Fibroblast of villous mesenchyme (primary cell): ENCODE data around the gene CEACAM7. TPM values are rescaled to one million over a fixed set of nuclear protein-coding genes. Genes with fewer than 3 reads are reported as not detected.
"Not testable (repeated sequence)": the region's sequence is repeated elsewhere in the genome, so short reads cannot be mapped to it uniquely, and the experiment has no call there.

Source experiments
- DNase-seq: peaks from one replicate; pipeline ENCODE4 v3.0.0-alpha.2; 2010; ENCODE audit warnings: low read depth
- H3K4me3 ChIP-seq: 2 replicates; pipeline ENCODE4 v1.5.1; 2011; ENCODE audit warnings: low read depth, mild to moderate bottlenecking, low read length
- total RNA-seq: library from RNA; depleted of rRNA; stranded (reverse); fragments of >200 nt; gene quantifications from 2 replicates; pipeline ENCODE4 v1.2.3, GENCODE V29; 2012
- TF ChIP-seq, protein P1 (sequence below): IDR thresholded peaks from 2 replicates; pipeline ENCODE4 v1.5.1; 2012; ENCODE audit warnings: low read depth, mild to moderate bottlenecking, low read length; ENCODE audit not compliant: insufficient read depth

CEACAM7 gene
- total RNA-seq, 1 donor: not detected

DNA sequence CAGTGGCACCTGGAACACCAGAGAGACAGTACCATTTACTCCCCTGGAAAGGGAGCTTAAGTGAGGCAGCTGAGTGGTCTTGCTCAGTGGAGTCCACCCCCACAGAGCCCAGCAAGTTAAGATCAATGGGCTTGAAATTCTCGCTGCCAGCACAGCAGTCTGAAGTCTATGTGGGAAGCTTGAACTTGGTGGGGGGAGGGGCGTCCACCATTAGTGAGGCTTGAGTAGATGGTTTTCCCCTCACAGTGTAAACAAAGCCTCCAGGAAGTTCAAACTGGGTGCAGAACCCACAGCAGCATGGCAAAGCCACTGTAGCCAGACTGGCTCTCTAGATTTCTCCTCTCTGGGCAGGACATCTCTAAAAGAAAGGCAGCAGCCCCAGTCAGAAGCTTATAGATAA, 30.9 kb downstream of the CEACAM7 start:
- DNase-seq: no peak
- H3K4me3 ChIP-seq: no peak overlapping the region
- TF ChIP-seq, protein P1, sequence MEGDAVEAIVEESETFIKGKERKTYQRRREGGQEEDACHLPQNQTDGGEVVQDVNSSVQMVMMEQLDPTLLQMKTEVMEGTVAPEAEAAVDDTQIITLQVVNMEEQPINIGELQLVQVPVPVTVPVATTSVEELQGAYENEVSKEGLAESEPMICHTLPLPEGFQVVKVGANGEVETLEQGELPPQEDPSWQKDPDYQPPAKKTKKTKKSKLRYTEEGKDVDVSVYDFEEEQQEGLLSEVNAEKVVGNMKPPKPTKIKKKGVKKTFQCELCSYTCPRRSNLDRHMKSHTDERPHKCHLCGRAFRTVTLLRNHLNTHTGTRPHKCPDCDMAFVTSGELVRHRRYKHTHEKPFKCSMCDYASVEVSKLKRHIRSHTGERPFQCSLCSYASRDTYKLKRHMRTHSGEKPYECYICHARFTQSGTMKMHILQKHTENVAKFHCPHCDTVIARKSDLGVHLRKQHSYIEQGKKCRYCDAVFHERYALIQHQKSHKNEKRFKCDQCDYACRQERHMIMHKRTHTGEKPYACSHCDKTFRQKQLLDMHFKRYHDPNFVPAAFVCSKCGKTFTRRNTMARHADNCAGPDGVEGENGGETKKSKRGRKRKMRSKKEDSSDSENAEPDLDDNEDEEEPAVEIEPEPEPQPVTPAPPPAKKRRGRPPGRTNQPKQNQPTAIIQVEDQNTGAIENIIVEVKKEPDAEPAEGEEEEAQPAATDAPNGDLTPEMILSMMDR: no peak

DNA sequence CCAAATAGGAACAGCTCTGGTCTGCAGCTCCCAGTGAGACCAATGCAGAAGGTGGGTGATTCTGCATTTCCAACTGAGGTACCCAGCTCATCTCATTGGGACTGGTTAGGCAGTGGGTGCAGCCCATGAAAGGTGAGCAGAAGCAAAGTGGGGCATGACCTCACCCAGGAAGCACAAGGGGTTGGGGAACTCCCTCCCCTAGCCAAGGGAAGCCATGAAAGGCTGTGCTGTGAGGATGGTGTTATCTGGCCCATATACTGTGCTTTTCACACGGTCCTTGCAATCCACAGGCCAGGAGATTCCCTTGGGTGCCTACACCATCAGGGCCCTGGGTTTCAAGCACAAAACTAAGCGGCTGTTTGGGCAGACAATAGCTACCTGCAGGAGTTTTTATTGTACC, 31.3 kb downstream of the CEACAM7 start:
- H3K4me3 ChIP-seq, DNase-seq: not testable (repeated sequence)

DNA sequence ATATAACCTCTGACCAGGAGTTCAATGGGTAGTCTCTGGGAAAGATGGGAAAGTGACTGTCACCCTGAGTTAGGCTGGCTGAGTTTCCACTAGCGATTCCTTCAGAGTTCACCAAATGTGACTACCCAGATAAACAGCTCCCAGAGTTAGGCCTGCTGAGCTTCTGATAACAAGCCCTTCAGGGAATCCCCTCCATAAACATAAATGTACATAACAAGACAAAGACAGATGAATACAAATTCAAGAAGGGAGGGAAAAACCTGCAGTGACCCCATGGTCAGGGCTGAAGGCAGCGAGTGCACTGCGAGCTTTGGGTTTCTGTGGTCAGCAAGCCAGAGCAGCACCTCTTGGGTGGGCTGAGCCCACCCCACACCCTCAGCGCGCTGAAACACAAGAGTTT, 35.8 kb downstream of the CEACAM7 start:
- no peak for DNase-seq
- no peak overlapping the region for H3K4me3 ChIP-seq
- TF ChIP-seq, protein P1: no peak

DNA sequence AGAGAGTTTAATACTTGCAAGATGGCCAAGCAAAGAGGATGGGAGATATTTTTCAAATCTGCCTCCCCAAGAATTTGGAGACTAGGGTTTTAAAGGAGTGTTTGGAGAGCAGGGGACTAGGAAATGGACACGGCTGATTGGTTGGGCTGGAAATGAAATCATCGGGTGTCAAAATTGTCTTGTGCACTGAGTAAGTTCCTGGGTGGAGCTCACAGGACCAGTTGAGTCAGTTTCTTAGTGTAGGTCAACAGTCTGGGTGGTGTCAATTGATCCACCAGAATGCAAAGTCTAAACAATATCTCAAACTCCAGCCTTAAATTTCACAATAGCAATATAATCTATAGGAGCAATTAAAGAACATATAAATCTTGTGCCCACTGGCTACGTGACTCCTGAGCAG, 38.2 kb downstream of the CEACAM7 start:
- DNase-seq: no peak
- TF ChIP-seq, protein P1: no peak
- H3K4me3 ChIP-seq: no peak overlapping the region

DNA sequence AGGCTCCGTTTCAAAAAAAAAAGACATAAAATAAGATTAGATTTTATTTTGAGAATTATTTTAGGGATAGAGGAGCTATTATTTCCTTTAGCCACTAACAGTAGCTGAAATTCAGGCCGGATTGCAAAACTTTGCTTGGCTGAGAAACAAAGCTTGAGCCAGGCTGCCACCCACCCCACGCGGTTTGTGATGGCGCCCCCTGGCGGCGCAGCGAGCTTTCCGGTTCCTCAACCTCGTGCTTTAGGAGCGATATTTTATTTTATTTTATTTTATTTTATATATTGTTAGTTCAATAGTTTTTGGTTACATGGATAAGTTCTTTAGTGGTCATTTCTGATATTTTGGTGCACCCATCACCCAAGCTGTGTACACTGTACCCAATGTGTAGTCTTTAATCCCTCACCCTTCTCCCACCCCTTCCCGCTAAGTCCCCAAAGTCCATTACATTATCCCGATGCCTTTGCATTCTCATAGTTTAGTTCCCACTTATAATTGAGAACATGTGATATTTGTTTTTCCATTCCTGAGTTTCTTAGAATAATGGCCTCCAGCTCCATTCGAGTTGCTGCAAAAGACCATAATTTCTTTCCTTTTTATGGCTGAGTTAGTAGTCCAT, 41.4 kb downstream of the CEACAM7 start:
- DNase-seq: no peak
- no peak overlapping the region for H3K4me3 ChIP-seq
- TF ChIP-seq, protein P1: peak; percentile 36

DNA sequence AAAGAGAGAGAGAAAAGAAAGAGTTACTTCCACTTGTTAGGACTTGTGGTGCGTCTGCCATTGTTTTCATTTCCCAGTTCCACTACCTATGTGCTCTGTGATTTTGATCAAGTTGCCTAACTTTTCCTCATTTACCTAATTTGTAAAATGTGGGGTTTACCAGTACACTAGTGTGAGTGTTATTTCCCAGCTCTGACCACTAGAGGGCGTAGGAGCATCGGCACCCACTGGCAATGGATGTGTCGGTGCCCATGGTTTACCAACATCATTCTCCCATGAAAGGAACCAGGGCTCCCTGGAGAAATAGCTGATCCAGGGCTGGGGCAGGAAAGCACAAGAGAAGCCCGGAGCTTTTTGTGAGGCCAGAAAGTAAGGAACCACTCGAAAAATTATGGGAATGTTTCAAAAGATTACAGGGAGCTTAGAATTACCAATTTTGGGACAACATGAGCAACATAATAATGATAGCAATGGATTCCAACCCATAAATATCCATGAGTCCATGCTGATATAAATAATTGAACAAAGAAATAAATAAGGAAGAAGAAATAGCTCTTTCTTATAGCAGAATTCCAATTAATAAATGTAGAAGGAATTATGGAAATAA, 46.1 kb downstream of the CEACAM7 start:
- TF ChIP-seq, protein P1: peak; percentile 97
- DNase-seq: peak; percentile 53
- H3K4me3 ChIP-seq: no peak overlapping the region

DNA sequence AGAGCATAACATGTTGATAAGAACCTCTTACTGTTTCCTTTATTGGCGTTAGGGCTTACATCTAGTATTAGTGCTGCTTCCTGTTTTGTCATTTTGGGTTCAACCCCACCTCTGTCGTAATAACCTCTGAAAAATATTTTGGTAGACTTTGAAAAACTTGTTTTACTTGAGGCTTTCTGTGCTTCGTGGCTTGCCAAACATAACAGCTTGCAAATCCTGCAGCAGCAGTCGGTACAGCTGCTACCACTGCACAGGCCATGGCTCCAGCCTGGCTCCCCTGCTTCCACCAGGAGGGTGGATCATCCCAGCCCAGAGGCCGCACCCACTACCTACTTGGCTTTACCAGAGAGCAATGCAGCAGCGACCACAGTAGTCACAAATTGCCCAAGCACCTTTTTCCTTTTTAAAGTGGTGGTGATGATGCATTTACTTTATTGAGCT, 49.4 kb downstream of the CEACAM7 start:
- no peak overlapping the region for H3K4me3 ChIP-seq
- no peak for DNase-seq
- TF ChIP-seq, protein P1: no peak
